ENCODE results near the gene IP6K2.

Gene IP6K2

DNA sequence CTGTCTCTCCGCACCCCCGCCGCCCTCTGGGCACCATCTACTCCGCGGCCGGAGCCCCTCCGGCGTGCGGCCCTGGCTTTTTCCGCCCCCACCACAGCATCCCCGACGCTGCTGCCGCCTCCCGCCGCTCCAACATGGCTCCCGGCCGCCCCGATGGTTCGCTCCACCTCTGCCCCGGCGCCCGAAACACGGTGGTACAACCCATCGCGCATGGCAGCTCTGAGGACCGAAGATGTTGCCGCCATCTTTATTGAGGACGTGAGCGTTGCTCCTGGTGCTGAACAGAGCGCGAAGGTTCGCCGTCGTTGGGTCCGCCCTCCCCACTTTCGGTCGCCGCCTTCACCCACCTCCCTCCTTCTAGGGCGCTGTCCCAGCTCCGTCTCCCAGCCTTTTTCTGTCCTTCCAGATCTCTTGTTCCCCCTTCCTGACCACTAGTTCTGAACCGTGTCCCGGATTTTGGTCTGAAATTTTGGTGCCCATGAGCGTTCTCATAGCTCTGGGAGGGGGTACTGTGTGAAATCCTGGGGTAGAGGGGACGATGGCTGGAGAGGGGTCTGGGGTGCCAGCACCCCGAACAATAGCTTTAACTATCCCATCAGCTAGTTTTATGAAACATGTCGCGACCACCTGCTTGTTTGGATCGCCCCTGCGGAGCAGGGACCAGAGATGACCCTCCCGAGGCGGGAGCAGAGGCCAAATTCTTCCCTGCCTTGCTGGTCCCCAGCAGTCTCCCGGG lies 54.1 kb downstream of the IP6K2 start, which contains the start of gene CELSR3:
CELSR3 (minus strand) TSS at position 134 of the 736 bp plus-strand sequence. CDS start 252 bp downstream, outside the sequence.
- peak in 1 of 6 experiments; percentile 4 for DNase-seq

DNA sequence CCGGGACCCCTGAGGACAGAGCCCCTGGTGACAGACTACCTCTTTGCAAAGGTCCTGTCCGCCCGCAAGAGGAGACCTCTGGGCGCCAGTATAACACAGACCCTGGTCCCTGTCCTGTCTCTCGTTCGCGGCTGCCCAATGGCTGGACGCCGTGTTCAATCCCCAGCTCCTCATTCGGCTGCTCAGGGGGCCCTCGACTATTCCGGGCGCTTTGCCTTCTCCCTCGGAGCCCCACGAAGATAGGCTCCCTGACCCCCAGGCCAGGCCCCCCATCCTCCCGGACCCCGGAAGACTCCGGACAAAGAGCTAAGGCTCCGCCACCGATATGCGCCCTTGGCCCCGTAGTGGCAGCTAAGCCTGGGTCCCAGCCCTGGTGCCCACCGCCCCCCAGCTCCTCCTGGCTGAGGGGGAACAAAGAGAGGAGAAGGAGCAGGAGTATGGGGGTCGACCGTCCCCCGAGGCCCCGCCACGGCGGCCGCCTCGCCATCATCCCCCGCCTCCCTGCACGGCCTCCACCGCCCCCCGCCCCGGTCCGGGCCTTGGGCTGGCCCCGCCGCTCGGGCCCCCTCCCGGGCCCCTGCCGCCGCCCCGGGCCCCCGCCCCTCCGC lies 54.8 kb downstream of the IP6K2 start:
- no peak for DNase-seq

DNA sequence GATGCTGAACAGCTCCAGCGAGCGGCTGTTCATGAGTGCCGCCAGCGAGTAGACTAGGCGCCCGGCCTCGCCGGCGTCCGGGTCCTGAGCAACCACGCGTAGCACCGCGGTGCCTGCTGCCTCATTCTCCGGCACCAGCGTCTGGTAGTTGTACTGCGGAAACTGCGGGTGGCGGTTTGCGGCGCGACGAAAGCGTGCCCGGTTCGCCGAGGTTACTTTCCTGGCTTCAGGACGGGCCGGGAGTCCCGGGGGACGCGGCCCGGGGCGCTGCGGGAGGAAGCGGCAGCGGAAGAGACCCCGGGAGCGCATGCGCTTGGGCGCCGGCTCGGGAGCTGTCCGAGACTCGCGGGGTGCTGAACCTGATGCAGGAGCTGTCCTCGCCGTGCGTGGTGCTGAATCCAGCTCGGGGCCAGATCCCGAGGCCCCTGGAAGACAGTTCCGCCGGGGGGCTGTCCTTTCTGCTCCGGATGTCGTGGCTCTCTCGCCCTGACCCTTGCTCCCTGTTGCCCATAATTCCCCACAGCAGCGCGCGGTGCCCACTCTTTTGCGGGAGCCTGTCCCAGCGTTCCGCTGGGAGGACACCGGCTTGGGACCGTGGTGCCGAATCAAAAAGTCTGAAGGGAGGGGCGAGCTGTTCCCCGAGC lies 55.4 kb downstream of the IP6K2 start:
- DNase-seq: peak; percentile 44 to 82 (median 72)

- no peak for DNase-seq
Observed at GRCh38 chr3:48660800-48661400, 56.1 kb downstream of the IP6K2 start.

- peak in 4 of 6 experiments; percentile 15 to 42 (median 24) for DNase-seq
Observed at GRCh38 chr3:48656841-48657281, 60.2 kb downstream of the IP6K2 start.

GRCh38 chr3:48656061-48656840 lies 60.8 kb downstream of the IP6K2 start:
- peak; percentile 69 to 93 (median 82) for DNase-seq

DNA sequence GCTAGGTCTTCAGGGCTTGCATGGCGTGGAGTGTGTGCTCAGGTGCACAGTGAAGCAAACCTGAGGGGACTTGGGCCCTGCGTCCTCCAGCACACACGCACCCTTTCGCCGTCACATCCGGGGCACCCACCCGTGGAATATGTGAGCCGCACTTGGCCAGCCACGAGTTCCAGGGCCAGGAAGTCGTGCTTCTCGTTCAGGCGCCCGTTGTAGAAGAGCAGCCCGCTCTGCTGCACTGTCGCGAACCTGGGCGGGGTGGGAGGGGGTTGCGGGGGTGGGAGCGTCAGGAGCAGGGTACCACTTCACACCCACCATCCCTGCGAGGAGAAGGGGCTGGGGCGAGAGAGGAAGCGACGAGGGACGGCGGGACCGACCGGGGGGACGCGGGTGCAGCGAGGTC lies 61.4 kb downstream of the IP6K2 start:
- DNase-seq: peak in 5 of 6 experiments; percentile 29 to 66 (median 54)

DNA sequence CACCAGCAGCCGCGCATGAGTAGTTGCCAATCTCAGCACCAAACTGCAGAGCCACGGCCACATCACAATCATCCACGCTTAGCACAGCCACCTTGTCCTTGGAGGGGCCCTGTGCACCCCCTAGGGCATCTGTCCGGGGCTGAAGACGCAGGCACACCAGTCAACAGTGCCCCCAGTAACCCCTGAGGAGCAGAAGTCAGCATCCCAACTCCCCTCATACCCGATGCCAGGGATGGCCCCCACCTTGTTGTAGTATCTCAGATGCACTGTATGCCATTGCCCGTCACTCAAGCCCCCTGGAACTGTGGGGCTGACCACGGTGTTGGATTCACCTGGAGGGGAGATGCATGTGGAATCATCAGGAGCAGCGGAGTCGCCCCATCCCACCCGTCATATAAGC lies 62.0 kb downstream of the IP6K2 start:
- no peak for DNase-seq

GRCh38 chr3:48652923-48653715 lies 63.9 kb downstream of the IP6K2 start:
- DNase-seq: no peak

DNA sequence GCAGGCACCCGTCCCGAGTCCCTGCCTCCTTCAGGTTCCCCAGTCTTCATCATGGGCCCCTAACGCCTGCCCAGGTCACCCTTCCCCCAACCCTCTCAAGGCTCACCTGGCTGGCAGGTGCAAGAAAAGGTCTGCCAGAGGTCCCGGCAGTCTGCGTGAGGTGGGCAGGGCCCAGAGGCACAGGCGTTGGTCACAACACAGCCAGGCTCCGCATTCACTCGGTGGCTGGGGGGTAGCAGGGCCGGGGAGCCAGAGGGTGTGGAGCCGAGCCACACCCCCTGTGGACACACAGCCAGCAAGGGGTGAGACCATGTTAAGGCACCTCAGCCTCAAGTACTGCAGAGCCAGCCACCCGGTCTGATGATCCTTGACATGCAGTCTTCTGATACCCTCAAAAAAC lies 65.2 kb downstream of the IP6K2 start:
- DNase-seq: no peak

DNA sequence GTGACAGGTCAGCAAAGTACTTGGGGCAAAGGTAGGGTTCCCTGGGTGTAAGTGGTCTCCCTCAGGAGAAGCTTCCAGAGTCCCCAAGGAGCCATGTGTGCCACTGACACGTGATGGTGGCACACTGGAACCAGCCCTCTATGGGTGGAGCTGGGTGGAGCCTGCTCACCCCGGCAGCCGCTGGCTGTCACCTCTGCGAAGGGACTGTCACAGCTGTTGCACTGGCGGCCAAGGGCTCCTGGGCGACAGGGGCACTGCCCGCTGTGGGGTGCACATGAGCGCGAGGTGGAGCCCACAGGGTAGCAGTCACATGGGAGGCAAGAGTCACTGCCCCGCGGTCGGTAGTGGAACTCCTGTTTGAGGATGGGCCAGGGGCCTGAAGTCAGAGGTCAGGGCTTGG lies 66.3 kb downstream of the IP6K2 start:
- DNase-seq: no peak

GRCh38 chr3:48648188-48648850 lies 68.7 kb downstream of the IP6K2 start:
- no peak for DNase-seq

DNA sequence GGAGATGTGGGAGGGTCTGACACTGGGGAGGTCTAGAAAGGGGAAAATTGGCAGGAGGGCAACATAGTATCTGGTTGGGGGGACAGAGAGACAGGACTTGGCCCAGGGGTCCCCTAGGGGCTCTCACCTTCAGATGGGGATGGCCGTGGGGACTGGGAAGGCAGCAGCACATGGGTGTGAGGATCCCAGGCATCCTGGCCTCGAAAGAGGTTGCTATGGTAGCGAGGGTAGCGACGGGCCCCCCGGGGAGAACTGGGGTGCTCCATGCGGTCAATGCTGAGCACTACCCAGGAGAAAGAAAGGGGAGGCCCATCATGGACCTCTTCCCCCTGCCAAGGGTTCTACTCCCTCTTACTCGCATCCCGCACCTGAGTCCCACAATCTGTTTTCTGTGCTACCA lies 69.3 kb downstream of the IP6K2 start:
- no peak for DNase-seq

GRCh38 chr3:48644898-48645760 lies 71.9 kb downstream of the IP6K2 start:
- no peak for DNase-seq

GRCh38 chr3:48642605-48643004 lies 74.4 kb downstream of the IP6K2 start:
- no peak for DNase-seq

DNA sequence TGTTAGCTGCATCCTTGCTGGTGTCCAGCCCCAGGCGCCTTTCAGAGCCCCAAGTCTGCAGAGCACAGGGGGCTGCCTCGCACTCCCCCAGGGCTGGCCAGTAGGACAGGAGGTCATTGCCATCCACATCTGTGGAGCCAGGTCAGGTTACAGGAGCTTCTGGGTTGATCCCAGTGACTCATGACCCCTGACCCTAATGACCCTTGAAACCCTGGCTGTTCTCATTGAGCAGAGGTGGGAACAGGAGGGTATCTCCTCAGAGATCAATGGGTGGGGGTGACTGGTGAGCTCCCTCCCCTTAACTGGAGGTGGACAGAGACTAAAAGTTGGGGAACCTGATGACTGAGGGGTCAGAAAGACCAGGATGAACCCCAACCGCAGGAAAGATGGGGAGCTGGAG lies 75.6 kb downstream of the IP6K2 start:
- DNase-seq: no peak

- no peak for DNase-seq
Observed at GRCh38 chr3:48639944-48640606, 76.9 kb downstream of the IP6K2 start.
